Epithelial cell of prostate (primary cell): ENCODE measurements around the gene ARRB1.
A peak's percentile ranks its signal among the peaks of the same experiment; 100 is the strongest.
"Not testable (repeated sequence)": the region's sequence is repeated elsewhere in the genome, so short reads cannot be mapped to it uniquely, and the experiment has no call there.

Experiments used
- DNase-seq: peaks from one replicate; pipeline ENCODE4 v3.0.0-alpha.2; 2011; ENCODE audit warnings: low read depth, low spot score
- H3K27ac ChIP-seq: fragments of 450-650 bp; 2 replicates; pipeline ENCODE4 v1.5.1; 2017; ENCODE audit warnings: mild to moderate bottlenecking

The ARRB1 gene

DNA sequence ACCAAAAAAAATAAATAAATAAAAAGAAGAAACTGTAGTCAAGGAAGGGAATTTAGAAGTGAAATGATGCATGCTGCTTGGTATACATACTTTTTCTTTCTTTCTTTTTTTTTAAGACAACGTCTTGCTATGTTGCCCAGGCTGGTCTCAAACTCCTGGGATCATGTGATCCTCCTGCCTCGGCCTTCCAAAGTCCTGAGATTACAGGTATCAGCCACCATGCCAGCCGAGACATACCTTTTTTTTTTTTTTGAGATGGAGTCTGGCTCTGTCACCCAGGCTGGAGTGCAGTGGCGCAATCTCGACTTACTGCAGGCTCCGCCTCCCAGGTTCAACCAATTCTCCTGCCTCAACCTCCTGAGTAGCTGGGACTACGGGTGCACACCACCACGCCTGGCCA is 21.7 kb upstream of the ARRB1 start:
- DNase-seq = no peak
- no peak overlapping the region for H3K27ac ChIP-seq

DNA sequence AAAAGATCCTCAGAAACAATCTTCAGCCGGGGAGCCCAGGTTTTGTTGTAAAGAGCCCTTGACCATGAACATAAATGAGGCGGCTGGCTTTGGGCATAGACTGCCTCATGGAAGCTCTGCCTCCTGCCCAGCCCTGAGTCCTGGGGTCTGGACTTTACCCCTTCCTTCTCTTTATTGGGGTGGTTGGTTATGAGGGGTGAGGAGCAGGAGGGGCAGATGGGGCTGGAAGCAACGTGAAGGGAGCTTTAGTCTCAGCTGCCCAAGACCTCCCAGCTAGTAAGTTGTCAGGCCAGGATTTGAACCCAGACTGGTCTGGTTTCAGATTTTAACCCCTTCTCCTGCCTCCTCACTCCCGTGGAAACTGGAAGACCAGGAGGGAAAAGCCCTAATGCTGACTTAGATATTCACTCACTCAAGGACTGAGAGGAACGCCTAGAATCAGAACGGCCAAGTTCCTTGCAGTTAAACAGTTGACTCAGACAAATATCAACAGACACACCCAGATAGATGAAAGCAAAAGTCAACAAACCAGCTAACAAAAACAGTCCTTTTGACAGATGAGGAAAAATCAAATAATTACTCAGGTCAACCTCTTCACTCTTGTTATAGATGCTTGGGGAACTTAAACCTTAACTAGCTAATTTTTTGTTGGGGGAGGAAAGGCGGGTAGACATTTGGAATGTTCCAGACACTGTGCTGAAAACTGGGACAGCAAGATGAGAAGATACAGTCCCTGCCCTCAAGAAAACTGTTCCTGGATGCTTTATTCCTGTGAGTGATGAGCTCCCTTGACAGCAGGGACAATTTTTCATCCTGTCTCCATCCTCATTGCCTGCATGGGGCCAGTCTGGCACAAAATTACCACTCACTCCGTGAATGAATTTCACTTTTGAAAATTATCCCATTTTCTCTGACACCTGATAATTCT is 20.8 kb upstream of the ARRB1 start:
- H3K27ac ChIP-seq = no peak overlapping the region
- peak; percentile 65 for DNase-seq

DNA sequence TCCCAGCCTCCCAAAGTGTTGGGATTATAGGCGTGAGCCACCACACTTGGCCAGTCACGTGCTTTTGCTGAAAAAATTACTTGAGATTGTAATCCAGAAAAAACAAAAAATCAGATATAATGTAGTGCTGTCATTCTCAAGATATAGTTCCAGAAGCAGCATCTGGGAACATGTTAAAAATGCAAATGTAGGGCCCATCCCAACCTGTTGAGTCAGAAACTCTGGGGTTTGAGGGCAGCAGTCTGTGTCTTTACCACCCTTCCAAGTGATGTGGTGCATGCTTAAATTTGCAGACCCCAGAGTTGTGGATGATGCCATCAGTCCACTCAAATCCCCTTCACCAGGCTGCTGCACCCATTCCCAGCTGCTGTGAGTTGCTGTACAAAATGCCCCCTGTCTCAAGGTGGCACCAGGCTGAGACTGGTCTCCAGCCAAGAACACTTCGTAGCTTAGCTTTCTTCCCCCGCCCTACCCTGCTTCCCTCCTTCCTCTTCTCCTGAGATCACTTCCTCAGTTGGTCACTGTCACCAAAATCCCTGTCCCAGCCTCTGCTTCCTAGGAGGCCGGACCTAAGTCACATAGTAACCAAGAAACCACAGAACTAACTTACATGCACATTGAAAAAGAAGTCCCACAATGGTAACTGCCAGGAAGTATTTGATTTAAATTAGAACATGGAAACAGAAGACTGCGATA is 18.2 kb upstream of the ARRB1 start:
- H3K27ac ChIP-seq = no peak overlapping the region
- DNase-seq = no peak

DNA sequence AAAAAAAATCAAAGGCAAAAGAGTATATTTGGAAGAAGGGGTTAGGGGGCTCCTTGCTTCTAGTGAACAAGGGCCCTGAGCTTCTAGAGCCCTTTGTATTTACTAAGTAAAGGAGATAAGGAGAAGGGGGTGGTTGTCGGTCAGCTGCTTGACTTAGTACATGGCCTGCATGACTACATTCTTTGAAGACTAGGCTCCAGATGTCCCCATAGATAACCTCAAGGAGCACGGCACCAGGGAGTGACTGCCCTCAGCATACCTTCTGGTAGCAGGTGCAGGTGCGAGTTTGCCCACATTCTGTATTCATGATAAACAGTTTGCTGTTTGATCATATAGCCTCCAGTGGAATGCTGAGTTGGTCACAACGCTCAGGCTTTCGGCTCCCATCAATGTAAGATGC is 15.4 kb upstream of the ARRB1 start:
- not testable (repeated sequence) for H3K27ac ChIP-seq, DNase-seq

DNA sequence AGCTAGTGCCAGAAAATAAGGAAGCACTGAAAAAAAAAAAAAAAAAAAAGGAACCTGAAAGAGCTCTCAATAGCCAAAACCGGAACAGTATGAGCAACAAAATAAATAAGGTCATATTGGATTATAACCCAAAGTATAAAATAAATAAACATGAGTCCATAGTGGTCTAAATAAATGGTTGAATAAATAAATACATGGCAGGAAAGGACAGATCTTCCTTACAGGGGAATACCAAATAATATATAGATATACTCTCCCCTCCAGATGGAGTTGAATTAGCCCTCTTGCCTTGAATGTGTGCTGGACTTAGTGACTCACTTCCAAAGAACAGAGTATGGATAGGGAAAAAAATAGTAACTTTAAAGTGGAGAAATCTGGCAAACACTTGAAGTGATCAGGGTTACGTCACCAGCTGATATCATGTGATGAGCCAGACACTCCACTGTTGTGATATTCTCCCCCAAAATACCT is 14.3 kb upstream of the ARRB1 start:
- DNase-seq = no peak
- no peak overlapping the region for H3K27ac ChIP-seq

DNA sequence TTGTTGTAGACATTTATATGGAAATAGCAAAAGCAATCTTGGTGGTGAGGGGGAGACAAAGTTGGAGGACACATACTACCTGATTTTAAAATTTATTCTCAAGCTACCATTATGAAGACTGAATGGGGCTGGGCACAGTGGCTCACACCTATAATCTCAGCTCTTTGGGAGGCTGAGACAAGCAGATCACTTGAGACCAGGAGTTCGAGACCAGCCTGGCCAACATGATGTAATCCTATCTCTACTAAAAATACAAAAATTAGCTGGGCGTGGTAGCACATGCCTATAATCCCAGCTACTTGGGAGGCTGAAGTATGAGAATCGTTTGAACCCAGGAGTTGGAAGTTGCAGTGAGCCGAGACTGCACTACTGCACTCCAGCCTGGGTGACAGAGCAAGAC is 10.8 kb upstream of the ARRB1 start:
- not testable (repeated sequence) for H3K27ac ChIP-seq

DNA sequence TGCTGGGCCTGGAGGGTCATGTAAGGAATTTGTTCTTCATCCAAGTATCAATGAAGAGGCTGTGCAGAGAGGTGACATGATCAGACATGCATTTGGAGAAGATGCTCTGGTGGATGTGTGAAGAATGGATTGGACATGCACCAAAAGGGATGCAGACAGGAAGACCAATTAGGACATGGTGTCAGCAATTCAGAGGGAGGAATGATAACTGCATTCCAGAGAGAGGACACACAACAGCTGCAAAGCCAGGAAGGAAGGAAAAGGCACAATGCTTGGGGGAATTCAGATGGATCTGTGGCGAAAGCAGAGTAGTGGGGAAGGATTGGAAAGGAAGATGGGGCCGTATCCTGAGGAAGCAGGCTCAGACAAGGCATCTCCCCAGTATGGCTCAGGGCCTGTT is 5.2 kb upstream of the ARRB1 start:
- no peak overlapping the region for H3K27ac ChIP-seq
- DNase-seq = no peak

More for the DNA sequence above, 10.8 kb upstream of the ARRB1 start:
- not testable (repeated sequence) for DNase-seq

DNA sequence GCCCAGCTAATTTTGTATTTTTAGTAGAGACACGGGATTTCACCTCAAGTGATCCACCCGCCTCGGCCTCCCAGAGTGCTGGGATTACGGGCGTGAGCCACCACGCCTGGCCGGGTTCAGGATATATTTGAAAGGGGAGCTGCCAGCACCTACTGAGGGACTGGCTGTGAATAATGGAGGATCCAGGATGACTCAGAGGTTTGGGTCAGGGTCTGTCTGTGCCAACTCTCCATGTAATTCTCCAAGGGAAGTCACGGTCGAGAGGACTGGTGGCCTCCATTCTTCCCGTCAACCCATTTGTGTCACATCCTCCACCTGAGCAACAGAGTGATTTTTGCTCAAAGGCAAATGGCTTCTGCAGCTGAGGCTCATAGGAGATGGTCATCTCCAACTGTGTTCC is 3.6 kb upstream of the ARRB1 start:
- no peak overlapping the region for H3K27ac ChIP-seq
- no peak for DNase-seq

DNA sequence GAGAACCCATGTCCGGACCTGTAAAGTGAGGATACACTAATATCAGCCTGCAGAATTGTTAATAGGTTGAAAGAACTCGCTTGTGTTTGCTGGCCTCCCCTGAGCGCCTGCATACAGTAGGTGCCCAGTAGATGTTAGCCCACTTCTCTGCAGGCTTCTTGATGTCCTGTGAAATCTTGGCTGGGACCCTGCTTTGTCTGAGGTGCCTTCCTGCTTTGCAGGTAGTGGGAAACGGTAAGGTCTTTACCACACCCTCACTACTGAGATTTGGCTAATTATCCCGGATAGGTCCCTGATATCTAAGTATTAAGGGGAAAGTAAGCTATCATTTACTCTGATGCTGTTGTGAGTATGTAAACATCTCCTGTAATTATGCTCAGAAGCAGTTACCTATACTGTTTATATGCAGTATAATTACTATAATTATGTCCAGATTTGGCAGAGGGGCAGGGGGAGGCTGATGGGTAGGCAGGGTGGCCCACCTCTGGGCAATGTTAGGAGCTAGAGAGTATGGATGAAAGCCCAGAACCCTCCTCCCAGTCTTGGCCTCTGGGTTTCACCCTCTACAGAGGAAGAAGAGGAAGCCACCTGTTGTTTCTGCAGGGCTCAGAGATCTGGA is 1.2 kb upstream of the ARRB1 start:
- no peak for DNase-seq
- H3K27ac ChIP-seq = no peak overlapping the region

DNA sequence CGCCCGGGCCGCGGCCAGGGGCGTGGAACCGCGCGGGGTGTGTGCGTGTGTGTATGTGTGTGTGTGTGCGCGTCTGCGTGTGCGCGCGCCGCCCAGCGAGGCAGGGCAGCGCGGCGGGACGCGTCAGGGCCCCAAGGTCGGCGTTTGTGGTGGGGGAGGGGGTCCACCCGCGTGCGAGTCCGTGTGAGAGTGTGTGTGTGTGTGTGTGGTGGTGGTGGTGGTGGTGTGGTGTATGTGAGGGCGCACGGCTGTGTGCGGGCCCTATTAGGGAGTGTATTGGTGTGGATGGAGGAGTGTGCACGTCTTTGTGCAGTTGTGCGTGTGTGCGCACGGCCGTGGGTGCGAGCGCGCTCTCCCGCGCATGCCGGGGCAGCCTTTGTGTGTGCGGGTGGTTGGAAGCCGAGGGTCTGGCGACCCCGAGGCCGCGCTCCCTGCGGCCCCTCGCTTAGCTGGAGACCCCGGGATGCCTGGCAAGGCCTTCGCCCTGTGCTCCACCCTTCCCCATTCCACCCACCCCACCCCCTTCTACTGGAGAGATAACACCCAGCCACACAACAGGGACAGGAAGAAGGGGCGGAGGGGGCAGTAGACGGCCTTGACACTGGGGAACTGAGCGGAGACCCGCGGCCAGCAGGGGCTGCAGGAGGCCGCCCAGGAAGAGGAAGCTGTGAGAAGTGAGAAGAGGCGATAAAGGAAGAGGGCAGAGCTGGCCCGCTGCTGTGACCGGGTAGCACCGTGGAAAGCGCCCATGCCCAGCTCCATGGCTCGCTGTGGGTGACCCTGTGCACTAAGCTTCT is 528 bp upstream of the ARRB1 start:
- H3K27ac ChIP-seq = no peak overlapping the region
- no peak for DNase-seq

DNA sequence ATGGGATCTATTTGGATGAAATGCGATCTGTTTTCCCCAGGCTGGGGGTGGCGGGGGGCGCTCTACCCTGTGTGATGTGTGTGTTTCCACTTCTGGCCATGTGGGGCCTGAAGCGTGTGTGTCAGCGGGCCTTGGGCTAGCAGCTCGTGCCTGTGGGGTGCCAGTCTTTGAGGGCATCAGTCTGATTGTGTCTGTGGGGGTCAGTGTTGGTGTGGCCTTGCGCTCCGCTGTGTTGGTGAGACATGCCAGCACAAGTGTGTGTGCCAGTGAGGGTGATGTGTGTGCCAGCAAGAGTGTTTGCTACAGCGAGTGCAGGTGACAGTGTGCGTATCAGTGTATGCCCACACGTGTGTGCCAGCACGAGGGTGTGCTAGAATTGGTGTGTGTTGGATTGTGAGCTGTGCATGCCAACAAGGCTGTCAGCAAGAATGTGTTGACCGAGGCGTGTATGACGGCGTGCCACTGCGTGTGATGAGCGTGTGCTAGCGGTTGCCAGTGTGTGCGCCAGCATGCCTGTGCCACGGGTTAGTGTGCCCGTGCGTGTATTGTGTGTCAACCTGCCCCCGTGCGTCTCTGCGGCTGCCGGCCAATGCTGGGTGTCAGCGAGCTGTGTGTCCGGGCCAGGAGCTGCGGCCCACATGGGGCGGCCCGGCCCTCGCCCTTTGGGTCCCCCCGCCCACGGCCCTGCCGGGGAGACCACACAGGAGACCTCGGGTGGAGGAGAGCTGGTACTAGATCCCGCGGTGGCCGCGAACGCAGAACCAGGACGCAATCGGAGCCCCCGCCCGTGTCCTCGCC is 519 bp downstream of the ARRB1 start:
- no peak for DNase-seq
- no peak overlapping the region for H3K27ac ChIP-seq

DNA sequence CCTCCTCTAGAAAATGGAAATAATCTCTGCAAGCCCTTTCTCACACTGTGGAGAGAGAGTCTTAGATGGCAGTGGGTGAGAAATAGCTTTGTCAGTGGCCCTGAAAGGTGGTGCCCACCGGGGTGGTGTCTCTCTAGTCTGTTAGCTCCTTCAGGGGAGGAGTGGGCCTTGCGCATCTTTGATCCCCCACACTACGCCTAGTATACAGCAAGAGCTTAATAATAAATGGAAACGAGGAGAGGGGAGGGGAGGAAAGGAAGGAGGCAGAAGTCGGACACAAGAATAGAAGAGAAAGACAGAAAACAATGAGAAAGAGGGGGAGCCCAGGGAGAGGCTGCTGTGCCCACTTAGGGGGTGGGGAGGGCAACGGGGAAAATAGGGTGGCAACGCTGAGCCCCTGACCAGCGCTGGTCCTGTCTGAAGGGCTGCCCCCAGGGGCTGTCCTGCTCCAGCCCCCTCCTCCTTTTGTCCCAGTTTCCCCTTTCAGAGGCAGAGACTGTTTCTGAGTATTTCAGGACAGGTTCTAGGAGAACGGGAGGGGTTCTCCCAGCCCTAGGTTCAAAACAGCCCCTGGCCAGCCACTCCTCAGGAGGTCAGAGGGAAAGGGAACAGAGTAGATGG is 1.2 kb downstream of the ARRB1 start:
- no peak overlapping the region for H3K27ac ChIP-seq
- no peak for DNase-seq

DNA sequence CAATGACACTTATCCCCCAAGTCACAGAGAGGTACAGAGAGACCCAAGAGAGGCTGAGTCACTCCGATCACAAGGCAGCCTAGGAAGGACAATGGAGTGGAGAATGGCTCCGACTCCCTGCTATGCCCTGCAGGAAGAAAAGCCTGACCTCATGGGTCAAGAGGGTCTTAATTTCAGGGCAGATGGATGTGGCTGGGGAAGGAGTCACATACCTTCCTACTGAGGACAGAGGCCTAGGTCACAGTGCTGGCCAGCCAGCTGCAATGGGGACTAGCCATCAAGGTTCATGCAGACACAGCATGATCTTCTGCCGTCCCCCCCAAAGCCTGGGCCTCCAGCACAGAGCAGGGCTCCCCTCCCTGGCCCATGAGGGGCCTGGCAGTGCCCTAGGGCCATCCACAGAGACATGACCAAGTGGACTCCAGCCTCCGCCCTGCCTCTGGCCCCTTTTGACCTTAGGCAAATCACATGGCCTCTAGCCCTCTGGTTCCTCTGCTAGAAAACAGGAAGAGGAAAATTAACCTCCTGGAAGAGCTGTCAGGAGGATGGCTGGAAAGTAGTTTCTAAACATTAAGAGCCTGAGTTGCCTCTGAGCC is 1.8 kb downstream of the ARRB1 start:
- no peak for DNase-seq
- no peak overlapping the region for H3K27ac ChIP-seq

DNA sequence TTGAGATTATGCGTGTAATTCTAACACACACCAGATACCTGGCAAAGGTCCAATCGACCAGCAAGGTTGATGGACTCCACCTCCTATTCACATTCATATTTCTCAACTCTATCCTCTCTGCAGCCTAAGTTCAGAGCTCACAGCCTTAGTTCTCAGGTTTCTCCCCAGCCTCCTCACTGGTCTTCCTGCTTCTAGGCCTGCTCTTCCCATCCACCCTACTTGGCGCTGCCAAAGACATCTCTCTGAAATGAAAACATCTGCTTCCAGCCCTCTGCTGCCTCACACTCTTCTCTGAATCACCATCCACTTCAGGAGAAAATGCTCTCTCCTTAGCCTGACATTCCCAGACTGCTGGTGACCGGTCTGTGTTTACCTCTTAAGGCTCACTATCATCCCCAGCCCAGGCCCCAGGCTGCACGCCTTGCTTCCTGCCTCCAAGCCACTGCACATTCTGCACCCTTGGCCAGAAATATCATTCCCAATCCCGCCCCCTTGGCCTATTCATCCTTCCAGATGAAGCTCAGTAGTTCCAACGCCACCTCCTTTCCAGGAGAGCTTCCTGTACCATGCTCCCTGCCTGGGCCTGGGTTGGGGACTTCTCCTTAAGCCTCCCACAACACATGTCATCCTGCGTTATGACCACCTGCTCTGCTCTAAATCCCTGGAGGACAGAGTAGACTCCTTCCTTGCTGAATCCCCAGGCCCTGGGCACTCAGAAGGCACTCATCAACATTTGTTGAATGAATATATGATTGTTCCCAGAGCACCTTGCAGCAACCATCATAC is 3.5 kb downstream of the ARRB1 start:
- H3K27ac ChIP-seq = no peak overlapping the region
- DNase-seq = no peak

DNA sequence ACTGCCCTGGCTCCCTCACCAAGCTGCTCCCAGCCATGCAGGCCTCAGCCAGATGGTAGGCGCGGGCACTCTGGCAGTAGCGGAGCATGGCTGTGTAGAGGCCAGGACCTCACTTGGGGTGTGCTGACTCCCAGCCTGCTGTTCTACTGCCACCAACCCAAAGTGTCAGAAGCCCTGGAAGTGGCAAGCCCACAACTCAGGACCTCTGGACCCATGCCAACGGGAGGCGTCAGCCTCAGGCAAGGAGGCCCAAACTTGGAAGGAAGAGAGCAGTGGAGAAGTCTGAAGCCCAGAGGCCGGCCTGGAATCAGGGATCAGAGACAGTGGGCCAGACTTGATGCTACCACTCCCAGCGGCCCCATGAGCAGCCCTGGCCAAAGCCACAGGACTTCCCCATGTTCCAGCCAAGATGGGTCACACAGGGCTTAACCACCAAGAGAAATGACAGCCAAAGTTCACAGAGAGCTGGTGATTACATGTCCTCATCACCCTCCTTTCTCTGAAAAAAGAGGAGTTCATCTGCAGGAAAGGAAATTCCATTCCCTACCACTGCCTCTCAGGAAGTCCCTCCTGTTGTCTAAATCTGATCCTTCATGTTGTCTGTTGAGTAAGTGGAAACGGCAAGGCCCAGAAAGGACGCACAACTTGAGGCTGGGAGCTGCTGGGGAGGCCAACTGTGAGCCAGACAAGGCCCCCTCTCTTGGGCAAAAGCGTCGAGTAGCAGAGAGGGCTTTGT is 4.4 kb downstream of the ARRB1 start:
- no peak overlapping the region for H3K27ac ChIP-seq

DNA sequence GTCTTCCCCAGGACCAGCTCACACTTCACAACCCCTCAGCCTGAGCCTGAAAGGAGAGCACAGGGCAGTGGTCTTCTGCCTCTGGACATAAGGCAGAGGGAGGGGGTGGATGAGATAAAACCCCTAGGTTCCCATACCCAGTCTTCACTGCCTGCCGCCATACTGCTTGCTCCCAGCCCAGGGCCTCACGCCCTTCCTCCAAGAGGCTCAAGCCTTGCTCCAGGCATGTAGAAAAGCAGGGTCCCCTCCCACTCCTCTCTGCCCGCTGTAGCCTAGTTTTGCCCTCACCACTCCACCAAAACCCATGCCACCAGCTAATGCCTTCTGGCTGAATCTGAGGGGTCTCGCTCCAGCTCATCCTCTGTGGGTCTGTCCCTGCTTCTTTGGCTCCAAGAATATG is 5.2 kb downstream of the ARRB1 start:
- DNase-seq = no peak
- H3K27ac ChIP-seq = no peak overlapping the region

More for the DNA sequence above, 4.4 kb downstream of the ARRB1 start:
- DNase-seq = no peak

DNA sequence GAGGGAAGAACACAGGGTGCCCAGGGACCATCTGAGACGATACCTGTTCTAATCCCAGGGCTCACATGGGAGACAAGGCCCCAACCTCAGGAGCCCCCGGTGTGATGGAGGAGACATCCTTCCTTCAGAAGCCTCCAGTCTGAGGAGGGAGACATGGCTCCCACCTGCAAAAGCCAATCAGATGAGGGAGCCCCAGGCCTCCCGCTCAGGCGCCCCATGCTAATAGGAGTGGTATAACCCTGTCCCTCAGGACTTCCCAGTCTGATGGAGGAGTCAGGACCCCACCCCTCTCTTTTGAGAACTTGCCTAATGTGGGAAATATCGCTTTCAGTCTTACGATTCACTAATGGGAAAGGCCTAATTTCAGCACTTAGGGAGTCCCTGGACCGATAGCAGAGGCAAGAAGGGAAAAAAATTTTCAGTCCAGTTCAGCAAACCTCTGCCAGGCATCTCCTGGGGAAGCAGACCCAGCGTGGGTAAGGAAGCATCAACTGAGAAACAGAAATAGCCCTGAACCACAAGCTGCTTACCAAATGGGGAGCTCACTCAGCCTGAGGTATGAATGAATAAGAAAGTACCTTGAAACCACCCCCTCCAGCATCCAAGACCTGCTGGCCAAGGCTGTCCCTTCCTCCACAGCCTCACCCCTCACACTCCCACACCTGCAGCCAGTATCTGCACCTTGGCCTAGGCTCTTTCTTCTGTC is 5.9 kb downstream of the ARRB1 start:
- H3K27ac ChIP-seq = no peak overlapping the region
- DNase-seq = no peak
